Stimulated activated naive CD4-positive, alpha-beta T cell treated with Interleukin-2 at 50 U/mL for 16 hours (primary cell): Measurements from ENCODE around the gene ZFP62.

Experiments used
- DNase-seq: peaks from one replicate; lab custom pipeline; 2025; lab: John Stamatoyannopoulos, UW

ZFP62 gene

GRCh38 chr5:180868960-180869359 is 7.9 kb upstream of the ZFP62 start:
- peak; percentile 26 for DNase-seq

GRCh38 chr5:180866985-180867384 is 5.9 kb upstream of the ZFP62 start:
- DNase-seq, result no peak

- no peak for DNase-seq
Measured at GRCh38 chr5:180865981-180866695, 5.1 kb upstream of the ZFP62 start.

GRCh38 chr5:180862645-180863044 is 1.6 kb upstream of the ZFP62 start:
- DNase-seq, result no peak

GRCh38 chr5:180860273-180860886 is 696 bp downstream of the ZFP62 start:
- peak; percentile 36 for DNase-seq

GRCh38 chr5:180858586-180858985 is 2.5 kb downstream of the ZFP62 start:
- DNase-seq, result no peak

- DNase-seq, result no peak
Measured at GRCh38 chr5:180853848-180854176, 7.3 kb downstream of the ZFP62 start.

- no peak for DNase-seq
Measured at GRCh38 chr5:180853121-180853847, 7.8 kb downstream of the ZFP62 start.

GRCh38 chr5:180852495-180852894 is 8.6 kb downstream of the ZFP62 start:
- no peak for DNase-seq

- DNase-seq, result no peak
Measured at GRCh38 chr5:180850434-180851078, 10.5 kb downstream of the ZFP62 start.

- no peak for DNase-seq
Measured at GRCh38 chr5:180849827-180850226, 11.2 kb downstream of the ZFP62 start.

- no peak for DNase-seq
Measured at GRCh38 chr5:180848878-180849277, 12.2 kb downstream of the ZFP62 start.

GRCh38 chr5:180848265-180848664 is 12.8 kb downstream of the ZFP62 start:
- DNase-seq, result no peak

- no peak for DNase-seq
Measured at GRCh38 chr5:180847026-180847425, 14.1 kb downstream of the ZFP62 start.

GRCh38 chr5:180844858-180845257 is 16.2 kb downstream of the ZFP62 start:
- no peak for DNase-seq

GRCh38 chr5:180844432-180844831 is 16.6 kb downstream of the ZFP62 start:
- DNase-seq, result no peak

GRCh38 chr5:180839935-180840334 is 21.1 kb downstream of the ZFP62 start:
- DNase-seq, result no peak

- no peak for DNase-seq
Measured at GRCh38 chr5:180839227-180839626, 21.8 kb downstream of the ZFP62 start.

GRCh38 chr5:180837478-180837877 is 23.6 kb downstream of the ZFP62 start:
- no peak for DNase-seq

GRCh38 chr5:180832638-180833068 is 28.4 kb downstream of the ZFP62 start:
- no peak for DNase-seq

- peak; percentile 75 for DNase-seq
Measured at GRCh38 chr5:180831139-180832093, 29.7 kb downstream of the ZFP62 start.
